GM21619 (cell line): ENCODE measurements around the gene TBC1D5.

Experiments
- ATAC-seq: cut with Tn5 transposase; IDR thresholded peaks from one replicate; pipeline ENCODE4 v1.9.1; 2021; ENCODE audit not compliant: unreplicated experiment

TBC1D5 gene

DNA sequence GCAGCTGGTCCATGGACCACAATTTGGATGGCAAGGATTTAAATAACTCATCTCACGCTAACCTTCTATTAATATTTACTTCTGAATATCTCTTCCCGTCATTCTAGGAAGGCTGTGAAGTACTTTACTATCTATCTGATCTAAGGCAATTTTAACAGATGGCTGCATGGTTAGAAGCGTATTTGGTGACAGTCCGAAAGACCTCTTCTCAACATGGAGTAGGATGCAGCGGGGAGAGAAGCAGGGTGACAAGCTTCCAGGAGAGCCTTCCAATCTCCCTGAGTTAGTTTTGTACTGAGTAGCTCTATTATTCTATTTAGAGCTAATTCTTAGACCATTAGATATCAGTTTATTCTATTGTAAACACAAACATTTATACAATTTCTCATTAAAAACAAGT, 548.3 kb downstream of the TBC1D5 start:
- no peak for ATAC-seq

DNA sequence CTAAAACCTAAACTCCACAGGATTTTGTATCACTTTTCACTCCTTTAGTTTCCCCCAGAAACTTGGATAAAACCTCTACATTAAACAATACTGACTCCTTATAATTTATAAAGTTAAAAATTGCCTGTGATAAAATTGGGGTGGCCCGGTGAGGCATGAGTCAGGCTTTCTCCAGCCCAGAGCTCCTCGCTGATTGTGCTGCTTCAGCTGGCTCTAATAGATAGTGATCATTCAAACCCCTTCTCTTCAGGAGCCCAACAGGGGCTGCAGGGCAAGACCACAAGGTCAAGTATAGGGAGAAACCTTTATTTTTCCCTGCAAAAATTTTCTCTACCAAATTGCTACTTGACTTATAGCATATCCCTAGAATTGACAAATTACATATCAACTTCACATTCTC, 549.4 kb downstream of the TBC1D5 start:
- no peak for ATAC-seq

- no peak for ATAC-seq
These were observed 551.9 kb downstream of the TBC1D5 start for GRCh38 chr3:17190353-17191078.

- no peak for ATAC-seq
These were observed 554.1 kb downstream of the TBC1D5 start for GRCh38 chr3:17188378-17188777.

DNA sequence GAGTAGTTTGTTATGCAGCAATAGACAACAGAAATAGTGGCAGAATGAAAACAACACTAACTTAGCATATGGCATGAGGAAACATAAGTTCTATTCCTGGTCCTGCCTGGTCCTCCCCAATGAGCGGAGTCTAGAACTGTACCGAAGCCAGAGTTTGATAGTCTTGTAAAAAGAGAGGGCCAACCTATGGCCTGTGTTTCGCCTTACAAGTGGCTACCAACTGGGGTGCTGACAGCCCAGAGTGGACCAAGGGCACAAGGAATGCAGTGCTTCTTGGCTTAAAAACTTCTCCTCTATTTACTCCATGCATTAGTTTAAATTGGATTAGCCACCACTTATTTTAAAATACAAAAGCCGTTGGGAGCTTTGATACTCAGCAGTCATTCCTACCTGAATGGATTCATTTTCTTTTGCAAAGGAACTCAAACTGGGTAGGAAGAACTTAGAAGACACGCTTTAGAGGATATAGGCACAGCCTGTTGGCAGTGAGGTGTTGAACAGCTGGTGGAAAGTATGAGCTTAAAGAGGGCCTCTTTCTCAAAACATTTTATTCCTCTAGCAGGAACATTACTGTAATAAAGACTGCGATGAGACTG, 554.7 kb downstream of the TBC1D5 start:
- no peak for ATAC-seq

DNA sequence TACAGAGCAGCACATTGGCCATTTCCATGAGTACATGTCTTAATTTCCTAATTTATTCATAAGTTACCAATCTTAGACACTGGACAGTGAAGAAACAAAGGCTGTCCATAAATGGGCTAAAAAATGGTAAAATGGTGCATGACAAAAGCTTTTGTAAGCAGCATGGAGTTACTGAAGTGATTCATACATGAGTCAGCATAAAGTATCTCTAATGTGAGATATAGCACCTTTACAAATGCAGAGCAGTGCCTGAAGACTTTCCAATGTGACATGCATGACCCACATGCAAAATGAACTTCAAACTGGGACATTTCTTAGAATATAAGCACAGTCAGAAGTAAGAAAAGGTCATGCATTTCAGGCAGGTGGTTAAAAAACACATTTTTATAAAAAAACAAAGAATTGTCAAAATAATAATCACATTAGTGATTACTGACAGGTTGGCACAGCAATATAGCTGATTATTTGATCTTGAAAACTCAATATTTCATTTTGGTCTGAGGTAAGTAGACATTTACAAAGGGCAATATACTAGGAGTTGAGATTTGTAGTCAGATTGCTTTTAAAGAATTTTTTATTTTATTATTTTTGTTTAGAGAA, 558.4 kb downstream of the TBC1D5 start:
- no peak for ATAC-seq

GRCh38 chr3:17182166-17182565, 560.3 kb downstream of the TBC1D5 start:
- ATAC-seq = peak; percentile 55

- ATAC-seq = no peak
These were observed 561.0 kb downstream of the TBC1D5 start for GRCh38 chr3:17181413-17181907.

- ATAC-seq = peak; percentile 51
These were observed 562.8 kb downstream of the TBC1D5 start for GRCh38 chr3:17179381-17180205.

- no peak for ATAC-seq
These were observed 565.7 kb downstream of the TBC1D5 start for GRCh38 chr3:17176757-17177156.

DNA sequence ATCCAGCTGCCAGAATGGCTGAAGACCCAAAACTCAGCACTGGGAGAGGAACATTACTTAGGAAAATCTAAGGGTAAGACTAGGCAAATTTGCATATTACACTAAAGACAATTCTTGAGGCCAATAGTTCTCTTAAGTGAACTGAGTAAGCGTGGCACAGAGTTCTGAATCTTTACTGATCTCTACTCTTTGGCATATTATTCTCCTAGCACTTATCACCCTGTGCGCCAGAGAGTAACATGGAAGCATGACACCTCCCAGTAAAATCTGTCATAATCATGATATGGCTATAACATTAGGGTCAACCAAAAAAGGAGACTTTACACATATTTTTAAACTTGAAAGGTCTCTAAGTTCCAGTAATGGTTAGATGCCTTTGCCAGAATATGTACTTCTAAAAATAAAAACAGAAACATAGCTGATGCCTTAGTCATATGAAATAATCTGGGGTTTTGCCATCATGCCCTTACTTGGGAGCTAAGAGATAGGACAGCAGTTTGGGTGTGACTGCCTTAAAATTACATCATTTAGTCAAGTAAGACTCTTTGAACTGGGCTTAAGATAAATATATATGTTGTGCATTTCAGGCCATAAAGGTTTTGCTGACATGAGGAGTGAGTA, 567.1 kb downstream of the TBC1D5 start:
- no peak for ATAC-seq

DNA sequence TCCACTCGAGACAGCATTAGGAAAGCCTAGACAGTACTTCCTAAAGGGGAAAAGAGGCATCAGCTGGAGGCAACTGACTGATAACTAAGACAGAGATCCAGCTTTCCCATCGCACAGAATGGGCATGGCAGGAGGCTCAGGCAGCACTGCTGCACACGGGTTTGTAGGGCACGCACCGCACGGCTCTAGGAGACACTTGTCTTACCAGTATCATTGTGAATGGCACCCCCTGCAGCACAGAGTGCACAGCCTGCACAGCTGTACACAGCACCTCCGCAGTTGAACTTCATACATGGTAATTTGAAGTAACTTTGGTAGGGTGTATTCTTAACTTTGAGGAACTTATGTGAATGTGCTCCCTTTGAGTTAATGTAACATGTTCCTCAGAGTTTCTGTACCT, 576.1 kb downstream of the TBC1D5 start:
- no peak for ATAC-seq

GRCh38 chr3:17162116-17162515, 580.3 kb downstream of the TBC1D5 start:
- ATAC-seq = no peak

DNA sequence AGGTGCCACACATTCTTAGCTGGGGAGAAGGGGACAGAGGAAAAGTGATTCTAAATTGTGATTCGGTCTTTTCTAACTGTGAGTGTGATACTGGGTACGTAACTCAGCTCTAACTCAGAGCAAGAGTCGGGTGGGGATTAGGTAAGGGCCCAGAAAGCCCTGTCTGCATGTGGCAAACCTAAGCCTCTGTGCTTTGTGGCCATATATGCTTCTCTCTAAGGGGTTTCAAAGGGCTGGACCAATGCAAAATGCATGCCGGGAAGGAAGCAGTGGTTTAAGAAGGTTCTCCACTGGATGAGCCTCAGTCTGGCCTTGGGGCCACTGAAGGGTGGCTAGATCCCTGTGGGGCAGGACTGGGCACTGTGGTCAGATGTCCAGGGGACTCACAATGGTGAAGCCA, 581.8 kb downstream of the TBC1D5 start:
- no peak for ATAC-seq

- ATAC-seq = no peak
These were observed 583.3 kb downstream of the TBC1D5 start for GRCh38 chr3:17158941-17159682.

DNA sequence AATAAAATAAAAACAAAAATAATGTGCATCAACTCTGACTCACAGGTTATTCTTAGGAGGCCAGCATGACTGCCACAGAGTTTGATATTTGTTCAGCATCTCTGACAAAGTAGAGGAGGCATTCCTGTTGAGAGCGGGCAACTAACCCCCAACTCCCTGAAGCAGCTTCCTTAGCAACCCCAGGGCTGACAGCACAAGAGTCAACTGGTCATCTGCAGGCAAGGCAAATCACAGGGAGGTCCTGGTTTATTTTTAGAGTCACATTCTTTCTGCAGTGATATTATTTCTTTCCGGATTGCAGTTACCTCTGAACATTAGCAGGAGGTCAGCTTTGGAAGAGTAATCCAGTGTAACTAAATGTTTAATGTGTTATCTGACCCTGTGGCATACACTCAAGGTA, 584.7 kb downstream of the TBC1D5 start:
- no peak for ATAC-seq

DNA sequence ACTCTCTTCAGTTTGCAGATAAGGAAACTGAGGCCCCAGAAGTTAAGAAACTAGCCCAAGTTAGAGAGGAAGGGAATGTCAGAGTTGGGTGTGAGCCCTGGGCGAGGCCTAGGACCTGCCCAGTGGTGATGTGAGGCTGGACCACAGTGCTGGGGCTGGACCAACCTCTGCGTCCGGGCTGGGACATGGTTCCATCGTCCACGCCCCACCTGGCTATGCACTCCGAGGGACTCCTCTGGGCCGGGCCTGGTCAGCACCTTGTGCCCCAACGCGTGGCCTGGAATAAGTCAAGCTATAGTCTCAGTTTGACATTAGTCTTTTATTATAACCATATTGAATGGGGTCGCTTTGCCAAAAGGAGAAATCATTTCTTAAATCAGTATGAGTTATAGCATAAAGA, 585.6 kb downstream of the TBC1D5 start:
- no peak for ATAC-seq

- ATAC-seq = no peak
These were observed 586.5 kb downstream of the TBC1D5 start for GRCh38 chr3:17155951-17156350.

DNA sequence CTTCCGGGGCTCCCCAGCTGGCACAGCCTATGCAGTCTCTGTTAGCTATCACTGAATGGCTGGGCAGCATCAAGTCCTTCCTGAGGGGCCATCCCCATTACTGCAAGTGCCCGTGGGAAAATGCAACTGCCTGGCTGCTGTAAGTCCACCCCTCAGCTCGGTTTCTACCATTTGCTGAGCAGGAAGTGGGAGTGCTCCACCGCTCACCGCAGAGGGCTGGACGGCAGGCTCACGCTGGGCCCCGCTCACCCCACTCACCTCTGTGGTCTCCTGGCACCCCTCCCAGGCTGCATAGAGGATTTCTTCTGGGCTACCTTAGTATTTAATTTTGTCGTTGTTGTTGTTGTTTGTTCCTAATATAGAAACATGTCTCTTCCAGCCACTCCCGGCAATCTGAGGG, 587.5 kb downstream of the TBC1D5 start:
- no peak for ATAC-seq

DNA sequence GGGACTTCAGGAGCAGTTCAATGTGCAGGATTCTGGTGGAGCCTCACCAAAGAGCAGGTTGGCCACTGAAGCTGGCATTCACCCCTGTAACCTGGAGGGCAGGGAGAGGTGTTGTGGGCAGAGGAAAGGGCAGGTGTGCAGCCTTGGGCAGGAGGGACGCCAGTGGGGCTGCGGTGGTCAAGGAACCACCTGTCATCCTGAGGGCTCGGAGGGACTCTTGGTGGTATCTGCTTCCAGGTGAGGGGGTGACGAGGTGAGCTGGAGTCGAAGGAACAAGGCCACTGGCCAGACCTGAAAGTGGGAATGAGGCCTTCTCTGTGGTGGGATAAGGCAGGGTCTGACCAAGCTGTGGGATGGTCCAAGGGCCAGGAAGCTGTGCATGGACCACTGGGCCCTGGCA, 588.2 kb downstream of the TBC1D5 start:
- ATAC-seq = no peak
